NT2/D1 (cell line): ENCODE data around the gene RBM46.

ENCODE experiments used
- SUZ12 ChIP-seq: IDR thresholded peaks from 2 replicates; pipeline ENCODE4 v1.6.1; 2011; ENCODE audit not compliant: insufficient read length, insufficient read depth; ENCODE audit errors: extremely low read depth
- YY1 ChIP-seq: IDR thresholded peaks from 2 replicates; pipeline ENCODE4 v1.6.1; 2011; ENCODE audit not compliant: insufficient read length, insufficient read depth
- ZNF274 ChIP-seq: IDR thresholded peaks from 2 replicates; pipeline ENCODE4 v1.6.1; 2011; ENCODE audit warnings: mild to moderate bottlenecking, low read depth, low read length

DNA sequence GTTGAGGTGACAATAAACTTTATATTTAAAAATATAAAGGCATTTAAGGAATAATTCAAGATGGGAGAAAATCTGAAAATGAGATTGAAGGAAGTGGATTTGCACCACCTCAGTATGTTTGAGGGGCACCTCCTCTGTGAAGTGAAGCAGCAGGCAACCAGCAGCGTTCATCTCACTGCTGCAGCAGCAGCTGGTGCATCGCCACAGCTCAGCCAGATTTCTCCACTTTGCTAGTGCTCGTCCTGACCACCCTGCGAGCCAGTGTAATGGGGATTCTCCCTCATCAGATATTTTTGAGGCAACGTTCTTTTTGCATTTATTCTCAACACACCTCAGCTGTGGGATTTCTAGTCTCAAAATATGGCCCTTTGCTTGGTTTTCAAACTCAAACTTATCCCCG, 23.4 kb upstream of the RBM46 start:
- TF ChIP-seq SUZ12, result no peak
- TF ChIP-seq YY1, result no peak
- TF ChIP-seq ZNF274, result no peak
